ENCODE data around the gene RGPD4.

- TF ChIP-seq POLR2AphosphoS5 (IDR thresholded peaks at IDR 0.05) (no peak), CTCF (IDR thresholded peaks at IDR 0.05) (no peak), POLR2A (IDR thresholded peaks at IDR 0.05) (no peak)
Measured at GRCh38 chr2:107790837-107791236, 35.9 kb upstream of the RGPD4 start.

Measured in sigmoid colon (tissue), 4 donors.